Measurements from ENCODE around the gene LRRC32.

- no peak for TF ChIP-seq CTCF (IDR thresholded peaks at IDR 0.05; ENCODE audit: insufficient read depth, low read length, poor library complexity, severe bottlenecking)
- no peak for TF ChIP-seq EZH2phosphoT487 (conservative IDR thresholded peaks at IDR 0.05; ENCODE audit: low read length)
These were observed 49.1 kb upstream of the LRRC32 start for GRCh38 chr11:76719686-76720085.
